H1 (cell line): ENCODE data around the gene PLAA. TPM values are rescaled to one million over a fixed set of nuclear protein-coding genes. Genes with fewer than 3 reads are reported as not detected.

ENCODE experiments used
- CREB1 ChIP-seq: IDR thresholded peaks from 2 replicates; pipeline ENCODE4 v1.6.1; 2012; ENCODE audit warnings: inconsistent platforms
- CTBP2 ChIP-seq: IDR thresholded peaks from 2 replicates; pipeline ENCODE4 v1.7.0; 2011; ENCODE audit warnings: borderline replicate concordance, mild to moderate bottlenecking, moderate library complexity, mixed read lengths, low read length; ENCODE audit not compliant: insufficient read depth, insufficient read length
- CTCF ChIP-seq, 3 experiments: IDR thresholded peaks; 1 replicate in 2 of 3; 2 replicates in 1 of 3; pipeline versions ENCODE4 v1.5.1 to v1.6.1; 2011; ENCODE audit warnings: low read length in 3 of 3, mild to moderate bottlenecking in 3 of 3, inconsistent platforms in 2 of 3, low read depth in 1 of 3, moderate library complexity in 1 of 3; ENCODE audit not compliant: insufficient read depth in 1 of 3; ENCODE audit errors: control extremely low read depth in 1 of 3
- MAX ChIP-seq: IDR thresholded peaks from 2 replicates; pipeline ENCODE4 v1.6.1; 2012; ENCODE audit warnings: inconsistent platforms
- RBBP5 ChIP-seq: IDR thresholded peaks from 2 replicates; pipeline ENCODE4 v1.7.1; 2012; ENCODE audit warnings: low read depth, mild to moderate bottlenecking, inconsistent platforms, low read length, moderate library complexity, borderline replicate concordance
- SIN3A ChIP-seq, 2 experiments: IDR thresholded peaks in 1 of 2; conservative IDR thresholded peaks in 1 of 2; 2 replicates each; pipeline ENCODE4 v1.6.1; 2011 to 2012; ENCODE audit warnings: low read length in 2 of 2, improper control_type of control experiment in 1 of 2, low read depth in 1 of 2, mild to moderate bottlenecking in 1 of 2
- SIX5 ChIP-seq: IDR thresholded peaks from 2 replicates; pipeline ENCODE4 v1.6.1; 2011; ENCODE audit warnings: mild to moderate bottlenecking, low read depth, low read length
- SP4 ChIP-seq: IDR thresholded peaks from 2 replicates; pipeline ENCODE4 v1.6.1; 2012; ENCODE audit warnings: low read length, inconsistent platforms
- polyA plus RNA-seq, 7 experiments: library from polyadenylated mRNA; depleted of rRNA in 3 of 7; stranded (reverse) in 5 of 7; unstranded in 2 of 7; fragments of >200 nt in 5 of 7; fragments of 200-250 nt in 2 of 7; gene quantifications; 1 replicate in 5 of 7; 2 replicates in 1 of 7; 4 replicates in 1 of 7; pipeline versions ENCODE4 v1.2.1 to v1.2.3, GENCODE V29; 2011 to 2013; ENCODE audit warnings: missing spikeins in 2 of 7, mixed read lengths in 2 of 7
- total RNA-seq: library from RNA; stranded (reverse); fragmentation: NEBNext Ultra II Directional; extraction: Animal tissue kit (Norgen Biotek cat#: 25700); gene quantifications from 2 replicates; pipeline ENCODE4 v1.2.1, GENCODE V29; 2021

PLAA gene
- total and polyA plus RNA-seq, 2 of the 8 experiments (the other 6 are each of a cell fraction or from before 2014, with no cell fraction given): 19.2 to 64.2 TPM

- TF ChIP-seq CTCF (IDR thresholded peaks at IDR 0.05; ENCODE audit: control extremely low read depth in 1 of 3, insufficient read depth in 1 of 3, low read depth in 1 of 3, low read length in 3 of 3) (no peak), SIX5 (no peak), SIN3A (conservative IDR thresholded peaks at IDR 0.05 in 1 of 2, IDR thresholded peaks at IDR 0.05 in 1 of 2; ENCODE audit: low read depth in 1 of 2, low read length in 2 of 2) (no peak), SP4 (no peak), CTBP2 (no peak), RBBP5 (no peak), CREB1 (no peak), MAX (no peak)
These were observed 8.3 kb upstream of the PLAA start (continued) for GRCh38 chr9:26955222-26955903.
